ENCODE results near the gene MYL10. TPM values are rescaled to one million over a fixed set of nuclear protein-coding genes. Genes with fewer than 3 reads are reported as not detected.

MYL10 gene
- total and polyA plus RNA-seq, 2 of the 13 experiments (the other 11 are each of a cell fraction or from before 2014, with no cell fraction given), result not detected

- TF ChIP-seq, protein P1, sequence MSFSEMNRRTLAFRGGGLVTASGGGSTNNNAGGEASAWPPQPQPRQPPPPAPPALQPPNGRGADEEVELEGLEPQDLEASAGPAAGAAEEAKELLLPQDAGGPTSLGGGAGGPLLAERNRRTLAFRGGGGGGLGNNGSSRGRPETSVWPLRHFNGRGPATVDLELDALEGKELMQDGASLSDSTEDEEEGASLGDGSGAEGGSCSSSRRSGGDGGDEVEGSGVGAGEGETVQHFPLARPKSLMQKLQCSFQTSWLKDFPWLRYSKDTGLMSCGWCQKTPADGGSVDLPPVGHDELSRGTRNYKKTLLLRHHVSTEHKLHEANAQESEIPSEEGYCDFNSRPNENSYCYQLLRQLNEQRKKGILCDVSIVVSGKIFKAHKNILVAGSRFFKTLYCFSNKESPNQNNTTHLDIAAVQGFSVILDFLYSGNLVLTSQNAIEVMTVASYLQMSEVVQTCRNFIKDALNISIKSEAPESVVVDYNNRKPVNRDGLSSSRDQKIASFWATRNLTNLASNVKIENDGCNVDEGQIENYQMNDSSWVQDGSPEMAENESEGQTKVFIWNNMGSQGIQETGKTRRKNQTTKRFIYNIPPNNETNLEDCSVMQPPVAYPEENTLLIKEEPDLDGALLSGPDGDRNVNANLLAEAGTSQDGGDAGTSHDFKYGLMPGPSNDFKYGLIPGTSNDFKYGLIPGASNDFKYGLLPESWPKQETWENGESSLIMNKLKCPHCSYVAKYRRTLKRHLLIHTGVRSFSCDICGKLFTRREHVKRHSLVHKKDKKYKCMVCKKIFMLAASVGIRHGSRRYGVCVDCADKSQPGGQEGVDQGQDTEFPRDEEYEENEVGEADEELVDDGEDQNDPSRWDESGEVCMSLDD (CRISPR knock-in tag; IDR thresholded peaks at IDR 0.05; ENCODE audit: borderline replicate concordance), result peak; percentile 81; the same call in 1 of the 2 replicates
- TF ChIP-seq ZNF564 (CRISPR knock-in tag; IDR thresholded peaks at IDR 0.05) (no peak), ZNF230 (CRISPR knock-in tag; IDR thresholded peaks at IDR 0.05) (no peak), ZNF737 (CRISPR knock-in tag; IDR thresholded peaks at IDR 0.05; ENCODE audit: borderline replicate concordance) (no peak), ZNF44 (CRISPR knock-in tag; IDR thresholded peaks at IDR 0.05) (no peak), MEIS2 (CRISPR knock-in tag; IDR thresholded peaks at IDR 0.05) (0 out of 2 replicates have a peak, but pooled peaks have one; percentile 47), ZNF7 (CRISPR knock-in tag; IDR thresholded peaks at IDR 0.05) (no peak), ZNF292 (CRISPR knock-in tag; IDR thresholded peaks at IDR 0.05; ENCODE audit: borderline replicate concordance, low read depth) (peak; percentile 44; the same call in 1 of the 2 replicates), ZNF772 (CRISPR knock-in tag; IDR thresholded peaks at IDR 0.05) (no peak), TCF7 (IDR thresholded peaks at IDR 0.05; ENCODE audit: low read depth) (peak; percentile 21; the same call in 1 of the 2 replicates), HOXA3 (CRISPR knock-in tag; IDR thresholded peaks at IDR 0.05) (no peak; the same call in none of the 2 replicates), RBM22 (optimal IDR thresholded peaks at IDR 0.05; ENCODE audit: low read length) (no peak), TCF12 (IDR thresholded peaks at IDR 0.05) (no peak), TCF12 (CRISPR knock-in tag; IDR thresholded peaks at IDR 0.05) (no peak), ZNF816 (CRISPR knock-in tag; IDR thresholded peaks at IDR 0.05; ENCODE audit: borderline replicate concordance) (no peak), MEIS1 (CRISPR knock-in tag; IDR thresholded peaks at IDR 0.05; ENCODE audit: borderline replicate concordance) (peak; percentile 31; the same call in 1 of the 2 replicates), ZBTB21 (CRISPR knock-in tag; IDR thresholded peaks at IDR 0.05) (peak; percentile 82), ZNF232 (CRISPR knock-in tag; IDR thresholded peaks at IDR 0.05; ENCODE audit: borderline replicate concordance) (no peak), RFX1 (IDR thresholded peaks at IDR 0.05) (no peak), KDM2A (CRISPR knock-in tag; IDR thresholded peaks at IDR 0.05; ENCODE audit: borderline replicate concordance, low read depth) (0 out of 2 replicates have a peak, but pooled peaks have one; percentile 1), BRCA1 (CRISPR knock-in tag; IDR thresholded peaks at IDR 0.05) (no peak), MYPOP (CRISPR knock-in tag; IDR thresholded peaks at IDR 0.05) (no peak), ZNF644 (CRISPR knock-in tag; IDR thresholded peaks at IDR 0.05; ENCODE audit: low read depth) (no peak), SP140L (CRISPR knock-in tag; IDR thresholded peaks at IDR 0.05; ENCODE audit: borderline replicate concordance) (no peak), ZNF547 (CRISPR knock-in tag; IDR thresholded peaks at IDR 0.05) (no peak), CCDC6 (CRISPR knock-in tag; IDR thresholded peaks at IDR 0.05) (no peak), FOXC1 (CRISPR knock-in tag; IDR thresholded peaks at IDR 0.05; ENCODE audit: borderline replicate concordance) (no peak)
- TF ChIP-seq, protein P2, sequence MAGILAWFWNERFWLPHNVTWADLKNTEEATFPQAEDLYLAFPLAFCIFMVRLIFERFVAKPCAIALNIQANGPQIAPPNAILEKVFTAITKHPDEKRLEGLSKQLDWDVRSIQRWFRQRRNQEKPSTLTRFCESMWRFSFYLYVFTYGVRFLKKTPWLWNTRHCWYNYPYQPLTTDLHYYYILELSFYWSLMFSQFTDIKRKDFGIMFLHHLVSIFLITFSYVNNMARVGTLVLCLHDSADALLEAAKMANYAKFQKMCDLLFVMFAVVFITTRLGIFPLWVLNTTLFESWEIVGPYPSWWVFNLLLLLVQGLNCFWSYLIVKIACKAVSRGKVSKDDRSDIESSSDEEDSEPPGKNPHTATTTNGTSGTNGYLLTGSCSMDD (CRISPR knock-in tag; IDR thresholded peaks at IDR 0.05), result no peak
Observed at GRCh38 chr7:101598422-101598985, 30.6 kb downstream of the MYL10 start (continued).

Data from HepG2 (cell line).